ENCODE data around the gene LCT.

GRCh38 chr2:135839713-135840112 lies 2.7 kb upstream of the LCT start:
- TF ChIP-seq, protein P1, sequence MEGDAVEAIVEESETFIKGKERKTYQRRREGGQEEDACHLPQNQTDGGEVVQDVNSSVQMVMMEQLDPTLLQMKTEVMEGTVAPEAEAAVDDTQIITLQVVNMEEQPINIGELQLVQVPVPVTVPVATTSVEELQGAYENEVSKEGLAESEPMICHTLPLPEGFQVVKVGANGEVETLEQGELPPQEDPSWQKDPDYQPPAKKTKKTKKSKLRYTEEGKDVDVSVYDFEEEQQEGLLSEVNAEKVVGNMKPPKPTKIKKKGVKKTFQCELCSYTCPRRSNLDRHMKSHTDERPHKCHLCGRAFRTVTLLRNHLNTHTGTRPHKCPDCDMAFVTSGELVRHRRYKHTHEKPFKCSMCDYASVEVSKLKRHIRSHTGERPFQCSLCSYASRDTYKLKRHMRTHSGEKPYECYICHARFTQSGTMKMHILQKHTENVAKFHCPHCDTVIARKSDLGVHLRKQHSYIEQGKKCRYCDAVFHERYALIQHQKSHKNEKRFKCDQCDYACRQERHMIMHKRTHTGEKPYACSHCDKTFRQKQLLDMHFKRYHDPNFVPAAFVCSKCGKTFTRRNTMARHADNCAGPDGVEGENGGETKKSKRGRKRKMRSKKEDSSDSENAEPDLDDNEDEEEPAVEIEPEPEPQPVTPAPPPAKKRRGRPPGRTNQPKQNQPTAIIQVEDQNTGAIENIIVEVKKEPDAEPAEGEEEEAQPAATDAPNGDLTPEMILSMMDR (IDR thresholded peaks at IDR 0.05), result no peak
- no peak for TF ChIP-seq POLR2A (IDR thresholded peaks at IDR 0.05)
